Thyroid gland (tissue), 4 donors: ENCODE results near the gene AQP12B. TPM values are rescaled to one million over a fixed set of nuclear protein-coding genes. Genes with fewer than 3 reads are reported as not detected.

Experiments
- DNase-seq, 2 donors: peaks; one replicate each; pipeline ENCODE4 v3.0.0-alpha.2; 2019
- H3K27ac ChIP-seq, 3 donors: fragments of 200-600 bp; sonication (generic); 1 replicate in 2 of 3; 2 replicates in 1 of 3; pipeline ENCODE4 v1.5.1; 2016 to 2019; ENCODE audit warnings: mild to moderate bottlenecking in 1 of 3, moderate library complexity in 1 of 3
- H3K27me3 ChIP-seq: fragments of 200-600 bp; sonication (generic); one replicate; pipeline ENCODE4 v1.5.1; 2019
- H3K36me3 ChIP-seq, 2 donors: fragments of 200-600 bp; sonication (generic); one replicate each; pipeline ENCODE4 v1.5.1; 2016 to 2019
- H3K4me1 ChIP-seq, 2 donors: fragments of 200-600 bp; sonication (generic); one replicate each; pipeline ENCODE4 v1.5.1; 2017 to 2019
- H3K4me3 ChIP-seq, 3 donors: fragments of 200-600 bp; sonication (generic); replicated peaks in 1 of 3; 1 replicate in 2 of 3; 2 replicates in 1 of 3; pipeline ENCODE4 v1.5.1; 2016; ENCODE audit warnings: mild to moderate bottlenecking in 1 of 3
- H3K9me3 ChIP-seq: fragments of 200-600 bp; sonication (generic); one replicate; pipeline ENCODE4 v1.5.1; 2017
- CTCF ChIP-seq, 6 experiments: fragments of 200-600 bp in 3 of 6; fragments of 450-650 bp in 3 of 6; sonication (generic) in 3 of 6; IDR thresholded peaks; one replicate each; pipeline ENCODE4 v1.5.1; 2016 to 2019; ENCODE audit warnings: antibody characterized with exemption in 6 of 6, mild to moderate bottlenecking in 2 of 6, inconsistent platforms in 1 of 6, moderate library complexity in 1 of 6
- POLR2A ChIP-seq, 2 donors: fragments of 450-650 bp; IDR thresholded peaks; one replicate each; pipeline ENCODE4 v1.6.1; 2017; ENCODE audit warnings: antibody characterized with exemption in 2 of 2, mild to moderate bottlenecking in 2 of 2, moderate library complexity in 1 of 2
- WGBS, 2 donors: methylation state at CpG; one replicate each; pipeline ENCODE4 v1.1.5; 2017; 5-methylcytosine and 5-hydroxymethylcytosine counted together
- intact Hi-C: fragments of 100-400 bp; cut with DNase I; formaldehyde crosslinking; loops from one replicate; pipeline ENCODE4 v1.15.1; 2023
- total RNA-seq, 4 donors: library from RNA; depleted of rRNA; stranded (reverse); fragments of >200 nt; gene quantifications; one replicate each; pipeline ENCODE4 v1.2.3, GENCODE V29; 2016

The AQP12B gene
- total RNA-seq, 4 donors from 2014 or later, result 0.13 TPM; not detected in 3

GRCh38 chr2:240646900-240647502 lies 35.7 kb downstream of the AQP12B start:
- Histone ChIP-seq H3K27ac (no peak overlapping the region), H3K9me3 (no peaks in the 10 kb centered on the region), H3K27me3 (no peaks in the 10 kb centered on the region), H3K36me3 (no peaks in the 10 kb centered on the region), H3K4me1 (no peaks in the 10 kb centered on the region), H3K4me3 (no peak overlapping the region)
- 74 to 80% methylated on average over 14 to 20 of the region's 30 CpGs for WGBS, 2 donors
- no peak for TF ChIP-seq CTCF (IDR thresholded peaks at IDR 0.05)
- TF ChIP-seq POLR2A (IDR thresholded peaks at IDR 0.05), result no peak
- no peak for DNase-seq
- intact Hi-C loops, result no loop called here

- intact Hi-C loops, result no loop called here
- Histone ChIP-seq H3K4me3 (no peak overlapping the region), H3K4me1 (no peaks in the 10 kb centered on the region), H3K27me3 (no peaks in the 10 kb centered on the region), H3K27ac (no peak overlapping the region), H3K9me3 (no peaks in the 10 kb centered on the region), H3K36me3 (no peaks in the 10 kb centered on the region)
- no peak for TF ChIP-seq CTCF (IDR thresholded peaks at IDR 0.05)
- TF ChIP-seq POLR2A (IDR thresholded peaks at IDR 0.05), result no peak
- no peak for DNase-seq
- 83 to 85% methylated on average over 30 to 33 of the region's 36 CpGs for WGBS, 2 donors
Measured at GRCh38 chr2:240646176-240646899, 36.3 kb downstream of the AQP12B start.

- Histone ChIP-seq H3K36me3 (no peaks in the 10 kb centered on the region), H3K4me3 (no peak overlapping the region), H3K27me3 (no peaks in the 10 kb centered on the region), H3K9me3 (no peaks in the 10 kb centered on the region), H3K4me1 (no peaks in the 10 kb centered on the region), H3K27ac (no peak overlapping the region)
- WGBS, 2 donors, result 87 to 95% methylated on average over 3 to 10 of the region's 10 CpGs
- TF ChIP-seq POLR2A (IDR thresholded peaks at IDR 0.05) (no peak), CTCF (IDR thresholded peaks at IDR 0.05) (no peak)
- intact Hi-C loops, result no loop called here
- DNase-seq, result no peak
Measured at GRCh38 chr2:240645801-240646175, 36.9 kb downstream of the AQP12B start.

GRCh38 chr2:240645346-240645745 lies 37.3 kb downstream of the AQP12B start:
- Histone ChIP-seq H3K9me3 (no peaks in the 10 kb centered on the region), H3K4me3 (no peak overlapping the region), H3K27ac (no peak overlapping the region), H3K36me3 (no peaks in the 10 kb centered on the region), H3K4me1 (no peaks in the 10 kb centered on the region), H3K27me3 (no peaks in the 10 kb centered on the region)
- TF ChIP-seq POLR2A (IDR thresholded peaks at IDR 0.05) (no peak), CTCF (IDR thresholded peaks at IDR 0.05) (no peak)
- no peak for DNase-seq
- WGBS, 2 donors, result 97 to 100% methylated on average over 3 to 6 of the region's 10 CpGs
- intact Hi-C loops, result no loop called here

GRCh38 chr2:240644859-240645301 lies 37.8 kb downstream of the AQP12B start:
- Histone ChIP-seq H3K9me3 (no peaks in the 10 kb centered on the region), H3K36me3 (no peaks in the 10 kb centered on the region), H3K4me3 (no peak overlapping the region), H3K27me3 (no peaks in the 10 kb centered on the region), H3K27ac (no peak overlapping the region), H3K4me1 (no peaks in the 10 kb centered on the region)
- no peak for DNase-seq
- intact Hi-C loops, result no loop called here
- WGBS, 2 donors, result 58 to 62% methylated on average over 4 to 7 of the region's 8 CpGs
- TF ChIP-seq POLR2A (IDR thresholded peaks at IDR 0.05), result no peak
- no peak for TF ChIP-seq CTCF (IDR thresholded peaks at IDR 0.05)
